H9 (cell line): ENCODE measurements around the gene EPHA10. TPM values are rescaled to one million over a fixed set of nuclear protein-coding genes. Genes with fewer than 3 reads are reported as not detected.

Experiments
- DNase-seq: peaks from one replicate; pipeline ENCODE4 v3.0.0-alpha.2; 2017
- H2AFZ ChIP-seq: one replicate; pipeline ENCODE4 v1.6.1; 2013; ENCODE audit warnings: mild to moderate bottlenecking, low read length, control low read depth, moderate library complexity
- H2AK5ac ChIP-seq: 2 replicates; pipeline ENCODE4 v1.6.1; 2013; ENCODE audit warnings: low read length, control low read depth, mixed read lengths; ENCODE audit not compliant: insufficient read length
- H2BK120ac ChIP-seq: one replicate; pipeline ENCODE4 v1.6.1; 2013; ENCODE audit warnings: low read depth, mild to moderate bottlenecking, low read length, control low read depth, inconsistent platforms; ENCODE audit not compliant: poor library complexity, severe bottlenecking
- H2BK12ac ChIP-seq: 2 replicates; pipeline ENCODE4 v1.6.1; 2013; ENCODE audit warnings: low read length, control low read depth, mixed read lengths, low read depth; ENCODE audit not compliant: insufficient read length
- H2BK15ac ChIP-seq: 2 replicates; pipeline ENCODE4 v1.6.1; 2013; ENCODE audit warnings: low read depth, low read length, control low read depth
- H2BK20ac ChIP-seq: one replicate; pipeline ENCODE4 v1.6.1; 2013; ENCODE audit warnings: low read depth, mild to moderate bottlenecking, low read length, control low read depth, inconsistent platforms; ENCODE audit not compliant: poor library complexity, severe bottlenecking
- H2BK5ac ChIP-seq: 2 replicates; pipeline ENCODE4 v1.6.1; 2013; ENCODE audit warnings: low read length, control low read depth, mixed read lengths; ENCODE audit not compliant: insufficient read length
- H3K14ac ChIP-seq: 2 replicates; pipeline ENCODE4 v1.6.1; 2013; ENCODE audit warnings: low read length, control low read depth; ENCODE audit not compliant: insufficient read depth
- H3K18ac ChIP-seq: 2 replicates; pipeline ENCODE4 v1.6.1; 2013; ENCODE audit warnings: low read depth, mild to moderate bottlenecking, mixed read lengths, low read length, control low read depth; ENCODE audit not compliant: insufficient read length
- H3K23ac ChIP-seq: 2 replicates; pipeline ENCODE4 v1.6.1; 2013; ENCODE audit warnings: low read length, control low read depth, mixed read lengths, low read depth; ENCODE audit not compliant: insufficient read length
- H3K23me2 ChIP-seq: 2 replicates; pipeline ENCODE4 v1.6.1; 2013; ENCODE audit warnings: low read depth, mild to moderate bottlenecking, mixed read lengths, low read length, control low read depth; ENCODE audit not compliant: insufficient read length, poor library complexity, severe bottlenecking
- H3K27ac ChIP-seq: 2 replicates; pipeline ENCODE4 v1.5.1; 2013; ENCODE audit warnings: low read length, control low read depth, mixed read lengths, low read depth; ENCODE audit not compliant: insufficient read length
- H3K27me3 ChIP-seq: 2 replicates; pipeline ENCODE4 v1.6.1; 2013; ENCODE audit warnings: low read length, control low read depth, inconsistent platforms; ENCODE audit not compliant: insufficient read depth
- H3K4ac ChIP-seq: 2 replicates; pipeline ENCODE4 v1.6.1; 2013; ENCODE audit warnings: low read depth, mild to moderate bottlenecking, control low read depth, inconsistent platforms, low read length, moderate library complexity
- H3K4me1 ChIP-seq: 2 replicates; pipeline ENCODE4 v1.6.1; 2013; ENCODE audit warnings: low read length, control low read depth, inconsistent platforms; ENCODE audit not compliant: insufficient read depth
- H3K4me2 ChIP-seq: 2 replicates; pipeline ENCODE4 v1.6.1; 2013; ENCODE audit warnings: low read length, control low read depth, mixed read lengths; ENCODE audit not compliant: insufficient read length, insufficient read depth
- H3K56ac ChIP-seq: 2 replicates; pipeline ENCODE4 v1.6.1; 2013; ENCODE audit warnings: low read depth, mild to moderate bottlenecking, mixed read lengths, low read length, control low read depth; ENCODE audit not compliant: insufficient read length
- H3K79me1 ChIP-seq: 2 replicates; pipeline ENCODE4 v1.6.1; 2013; ENCODE audit warnings: low read depth, mild to moderate bottlenecking, moderate library complexity, low read length, control low read depth, inconsistent platforms; ENCODE audit not compliant: insufficient read depth, poor library complexity, severe bottlenecking
- H3K79me2 ChIP-seq: 2 replicates; pipeline ENCODE4 v1.6.1; 2013; ENCODE audit warnings: low read length, control low read depth, inconsistent platforms; ENCODE audit not compliant: insufficient read depth
- H3K9ac ChIP-seq: 2 replicates; pipeline ENCODE4 v1.6.1; 2013; ENCODE audit warnings: low read length, control low read depth, mixed read lengths; ENCODE audit not compliant: insufficient read length; ENCODE audit errors: extremely low read depth
- H3K9me3 ChIP-seq: one replicate; pipeline ENCODE4 v1.6.1; 2013; ENCODE audit warnings: low read depth, low read length, inconsistent platforms; ENCODE audit not compliant: control insufficient read depth
- H3T11ph ChIP-seq: one replicate; pipeline ENCODE4 v1.6.1; 2013; ENCODE audit warnings: mild to moderate bottlenecking, low read length, control low read depth, inconsistent platforms
- H4K20me1 ChIP-seq: one replicate; pipeline ENCODE4 v1.6.1; 2013; ENCODE audit not compliant: control insufficient read depth, insufficient read length, insufficient read depth
- H4K5ac ChIP-seq: 2 replicates; pipeline ENCODE4 v1.6.1; 2013; ENCODE audit warnings: low read depth, mild to moderate bottlenecking, mixed read lengths, low read length, control low read depth; ENCODE audit not compliant: insufficient read length
- H4K8ac ChIP-seq: replicated peaks from 2 replicates; pipeline ENCODE4 v1.6.1; 2013; ENCODE audit warnings: low read length, control low read depth, mixed read lengths, low read depth; ENCODE audit not compliant: insufficient read length
- H4K91ac ChIP-seq: 2 replicates; pipeline ENCODE4 v1.6.1; 2013; ENCODE audit warnings: low read depth, mild to moderate bottlenecking, moderate library complexity, mixed read lengths, low read length, control low read depth; ENCODE audit not compliant: insufficient read length
- H3K27ac Mint-ChIP-seq, 3 experiments: 2 replicates in 2 of 3; 3 replicates in 1 of 3; pipeline ENCODE4 v1.8.0; 2020 to 2021; ENCODE audit warnings: mixed read lengths in 3 of 3, mild to moderate bottlenecking in 1 of 3, moderate library complexity in 1 of 3
- H3K27me3 Mint-ChIP-seq: 2 replicates; pipeline ENCODE4 v1.8.0; 2021; ENCODE audit warnings: low read depth, mild to moderate bottlenecking, moderate library complexity, mixed read lengths
- H3K36me3 Mint-ChIP-seq, 3 experiments: 2 replicates in 2 of 3; 3 replicates in 1 of 3; pipeline ENCODE4 v1.8.0; 2020 to 2021; ENCODE audit warnings: low read depth in 3 of 3, mixed read lengths in 3 of 3; ENCODE audit not compliant: insufficient read depth in 1 of 3
- H3K4me1 Mint-ChIP-seq, 2 experiments: 2 replicates each; pipeline ENCODE4 v1.8.0; 2020; ENCODE audit warnings: mixed read lengths in 2 of 2
- H3K4me3 Mint-ChIP-seq, 2 experiments: 2 replicates in 1 of 2; 3 replicates in 1 of 2; pipeline ENCODE4 v1.8.0; 2020 to 2021; ENCODE audit warnings: mild to moderate bottlenecking in 2 of 2, mixed read lengths in 2 of 2, moderate library complexity in 1 of 2
- H3K9me3 Mint-ChIP-seq, 2 experiments: 2 replicates in 1 of 2; 3 replicates in 1 of 2; pipeline ENCODE4 v1.8.0; 2020; ENCODE audit warnings: mild to moderate bottlenecking in 2 of 2, mixed read lengths in 2 of 2, moderate library complexity in 1 of 2
- WGBS: extraction: QIAGEN DNeasy Blood & Tissue Kit; methylation state at CpG from one replicate; pipeline ENCODE4 v1.1.7; 2013; ENCODE audit warnings: missing lambda C conversion rate, low lambda C conversion rate, mixed read lengths; ENCODE audit not compliant: insufficient read length; ENCODE audit errors: extremely low coverage; 5-methylcytosine and 5-hydroxymethylcytosine counted together
- total RNA-seq: library from RNA; stranded (reverse); gene quantifications from 2 replicates; pipeline ENCODE4 v1.2.1, GENCODE V29; 2021
- TF ChIP-seq, protein P1 (sequence below): fragments of 200-600 bp; sonication (generic); conservative IDR thresholded peaks from 3 replicates; pipeline ENCODE4 v1.8.0; 2021; ENCODE audit warnings: antibody characterized with exemption, mild to moderate bottlenecking

EPHA10 gene
- total RNA-seq, 1 experiment from 2014 or later = 0.96 TPM

DNA sequence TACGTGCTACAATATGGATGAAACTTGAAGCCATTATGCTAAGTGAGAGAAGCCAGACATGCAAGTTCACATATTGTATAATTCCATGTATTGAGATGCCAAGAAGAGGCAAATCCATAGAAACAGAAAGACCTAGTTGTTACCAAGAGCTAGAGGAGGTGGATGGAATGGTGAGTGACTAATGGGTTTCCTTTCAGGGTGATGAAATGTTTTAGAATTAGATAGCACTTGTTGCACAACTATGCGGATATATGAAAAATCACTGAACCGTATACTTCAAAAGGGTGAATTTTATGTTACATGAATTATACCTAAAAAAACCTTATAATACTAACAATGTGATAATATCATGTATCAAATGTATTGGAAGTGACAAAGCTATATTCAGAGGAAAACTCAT is 18.1 kb downstream of the EPHA10 start:
- H3K27ac Mint-ChIP-seq = no peak overlapping the region
- H3K27me3 Mint-ChIP-seq = peaks cover 68% of the 10 kb centered on the region
- Histone ChIP-seq H3K56ac (no peak overlapping the region), H2BK5ac (no peak overlapping the region), H4K5ac (no peak overlapping the region), H3K14ac (no peak overlapping the region), H4K20me1 (no peaks in the 10 kb centered on the region), H2AFZ (no peak overlapping the region), H3K9me3 (no peaks in the 10 kb centered on the region), H3K23me2 (no peaks in the 10 kb centered on the region), H2BK12ac (no peak overlapping the region), H3K23ac (no peak overlapping the region), H2AK5ac (no peak overlapping the region), H3K27ac (no peak overlapping the region), H3K18ac (no peak overlapping the region), H3K79me2 (no peaks in the 10 kb centered on the region), H4K8ac (no peak overlapping the region), H3K79me1 (no peaks in the 10 kb centered on the region), H3K9ac (no peak overlapping the region), H2BK120ac (no peak overlapping the region), H3K4ac (no peak overlapping the region), H3T11ph (no peak overlapping the region), H3K4me2 (no peak overlapping the region), H4K91ac (no peak overlapping the region), H3K27me3 (peaks cover under 1% of the 10 kb centered on the region; the same call in 1 of the 2 replicates), H3K4me1 (no peaks in the 10 kb centered on the region), H2BK15ac (no peak overlapping the region), H2BK20ac (no peak overlapping the region)
- H3K4me3 Mint-ChIP-seq = no peak overlapping the region
- H3K4me1 Mint-ChIP-seq = peaks cover 0 to under 1% of the 10 kb centered on the region in 2 experiments; a peak in 2 of 4 replicates
- no peaks in the 10 kb centered on the region; a peak in 1 of 5 replicates for H3K9me3 Mint-ChIP-seq
- peaks cover 0 to under 1% (median 0%) of the 10 kb centered on the region in 3 experiments; a peak in 1 of 7 replicates for H3K36me3 Mint-ChIP-seq
- no CpG with 5 or more reads among the region's 3 CpGs for WGBS
- TF ChIP-seq, protein P1, sequence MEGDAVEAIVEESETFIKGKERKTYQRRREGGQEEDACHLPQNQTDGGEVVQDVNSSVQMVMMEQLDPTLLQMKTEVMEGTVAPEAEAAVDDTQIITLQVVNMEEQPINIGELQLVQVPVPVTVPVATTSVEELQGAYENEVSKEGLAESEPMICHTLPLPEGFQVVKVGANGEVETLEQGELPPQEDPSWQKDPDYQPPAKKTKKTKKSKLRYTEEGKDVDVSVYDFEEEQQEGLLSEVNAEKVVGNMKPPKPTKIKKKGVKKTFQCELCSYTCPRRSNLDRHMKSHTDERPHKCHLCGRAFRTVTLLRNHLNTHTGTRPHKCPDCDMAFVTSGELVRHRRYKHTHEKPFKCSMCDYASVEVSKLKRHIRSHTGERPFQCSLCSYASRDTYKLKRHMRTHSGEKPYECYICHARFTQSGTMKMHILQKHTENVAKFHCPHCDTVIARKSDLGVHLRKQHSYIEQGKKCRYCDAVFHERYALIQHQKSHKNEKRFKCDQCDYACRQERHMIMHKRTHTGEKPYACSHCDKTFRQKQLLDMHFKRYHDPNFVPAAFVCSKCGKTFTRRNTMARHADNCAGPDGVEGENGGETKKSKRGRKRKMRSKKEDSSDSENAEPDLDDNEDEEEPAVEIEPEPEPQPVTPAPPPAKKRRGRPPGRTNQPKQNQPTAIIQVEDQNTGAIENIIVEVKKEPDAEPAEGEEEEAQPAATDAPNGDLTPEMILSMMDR = no peak
- no peak for DNase-seq
